GM12878 (cell line): ENCODE results near the gene STKLD1. TPM values are rescaled to one million over a fixed set of nuclear protein-coding genes. Genes with fewer than 3 reads are reported as not detected.

ENCODE experiments used
- ATAC-seq: fragments of 200-7000 bp; cut with Tn5 transposase; 3 replicates; pipeline ENCODE4 v1.9.1; 2020; ENCODE audit warnings: mild to moderate bottlenecking, moderate library complexity
- BruUV-seq: library from RNA; stranded (reverse); fragments of 400-500 nt; replicated peaks from 2 replicates; lab custom pipeline; 2021; lab: Mats Ljungman, UMichigan
- CTCF ChIA-PET: fragments of 300-600 bp; sonication (Branson Sonifier 250); formaldehyde crosslinking; extraction: SDS; loops from one replicate; lab custom pipeline; 2021; ENCODE audit warnings: inconsistent platforms; lab: Yijun Ruan, JAX
- POLR2A ChIA-PET: fragments of 350-600 bp; formaldehyde crosslinking; extraction: SDS; loops from one replicate; lab custom pipeline; 2021; ENCODE audit warnings: inconsistent platforms; lab: Charles Lee
- RAD21 ChIA-PET: fragments of 300-600 bp; sonication (Branson Sonifier 250); formaldehyde crosslinking; loops from one replicate; lab custom pipeline; 2023; ENCODE audit warnings: antibody characterized with exemption; ENCODE audit not compliant: unreplicated experiment; lab: Charles Lee
- SMC1A ChIA-PET: fragments of 300-600 bp; sonication (Branson Sonifier 250); formaldehyde crosslinking; loops from one replicate; lab custom pipeline; 2023; ENCODE audit not compliant: unreplicated experiment, uncharacterized antibody; lab: Charles Lee
- DNase-seq: peaks from one replicate; pipeline ENCODE4 v3.0.0-alpha.2; 2011; ENCODE audit warnings: low read depth, low spot score
- FAIRE-seq: peaks from 3 replicates; lab custom pipeline; 2011; peaks lifted over from hg19 to GRCh38; lab: Jason Lieb, UNC
- H2AFZ ChIP-seq: 2 replicates; pipeline ENCODE4 v1.6.0; 2011; ENCODE audit warnings: low read depth, low read length, control low read depth; ENCODE audit not compliant: control insufficient read depth
- H3K27ac ChIP-seq: 2 replicates; pipeline ENCODE4 v1.5.1; 2011; ENCODE audit warnings: control low read depth; ENCODE audit not compliant: control insufficient read depth, insufficient read depth
- H3K27me3 ChIP-seq, 2 experiments: replicated peaks in 1 of 2; 2 replicates each; pipeline versions ENCODE4 v1.6.0 to v1.6.1; 2011; ENCODE audit warnings: low read length in 1 of 2; ENCODE audit not compliant: control insufficient read depth in 2 of 2, insufficient read depth in 2 of 2
- H3K36me3 ChIP-seq, 2 experiments: 2 replicates each; pipeline ENCODE4 v1.5.1; 2011; ENCODE audit warnings: low read length in 1 of 2; ENCODE audit not compliant: control insufficient read depth in 2 of 2, insufficient read depth in 2 of 2
- H3K4me1 ChIP-seq: 2 replicates; pipeline ENCODE4 v1.6.1; 2011; ENCODE audit warnings: mild to moderate bottlenecking, low read length, moderate library complexity, mixed read lengths; ENCODE audit not compliant: control insufficient read depth, insufficient read depth
- H3K4me2 ChIP-seq: 2 replicates; pipeline ENCODE4 v1.6.0; 2011; ENCODE audit warnings: control low read depth; ENCODE audit not compliant: control insufficient read depth, insufficient read depth
- H3K4me3 ChIP-seq: fragments of 200-600 bp; sonication (generic); 2 replicates; pipeline ENCODE4 v1.5.1; 2016
- H3K79me2 ChIP-seq: 2 replicates; pipeline ENCODE4 v1.6.0; 2011; ENCODE audit warnings: low read length; ENCODE audit not compliant: control insufficient read depth, insufficient read depth
- H3K9ac ChIP-seq: 2 replicates; pipeline ENCODE4 v1.8.0; 2011; ENCODE audit warnings: low read length, control low read depth, mixed read lengths; ENCODE audit not compliant: control insufficient read depth, insufficient read depth
- H3K9me3 ChIP-seq: replicated peaks from 3 replicates; pipeline ENCODE4 v1.5.1; 2011; ENCODE audit warnings: mild to moderate bottlenecking, low read length; ENCODE audit not compliant: control insufficient read depth, insufficient read depth
- H4K20me1 ChIP-seq: 2 replicates; pipeline ENCODE4 v1.6.0; 2011; ENCODE audit not compliant: control insufficient read depth, insufficient read depth
- ATF7 ChIP-seq: fragments of 450-650 bp; IDR thresholded peaks from 2 replicates; pipeline ENCODE4 v1.6.1; 2016; ENCODE audit warnings: low read depth, mild to moderate bottlenecking
- CREM ChIP-seq: IDR thresholded peaks from 2 replicates; pipeline ENCODE4 v1.6.1; 2014; ENCODE audit warnings: antibody characterized with exemption, low read depth
- FOS ChIP-seq: IDR thresholded peaks from 3 replicates; pipeline ENCODE4 v1.6.1; 2011; ENCODE audit warnings: borderline replicate concordance; ENCODE audit not compliant: insufficient read length; ENCODE audit errors: extremely low read depth
- NKRF ChIP-seq: fragments of 450-650 bp; conservative IDR thresholded peaks from 2 replicates; pipeline ENCODE4 v1.6.1; 2017; ENCODE audit warnings: mild to moderate bottlenecking, moderate library complexity
- TAF1 ChIP-seq: IDR thresholded peaks from 2 replicates; pipeline ENCODE4 v1.6.1; 2011; ENCODE audit warnings: mild to moderate bottlenecking, low read depth, low read length, borderline replicate concordance
- USF2 ChIP-seq: IDR thresholded peaks from 2 replicates; pipeline ENCODE4 v1.6.1; 2011; ENCODE audit warnings: low read depth, low read length, improper control_type of control experiment, borderline replicate concordance
- WGBS: methylation state at CpG from one replicate; pipeline ENCODE4 v1.1.6; 2016; ENCODE audit warnings: low lambda C conversion rate; ENCODE audit not compliant: insufficient replicate concordance, insufficient coverage; ENCODE audit errors: missing lambda C conversion rate; 5-methylcytosine and 5-hydroxymethylcytosine counted together
- in situ Hi-C: fragments of 300-500 bp; cut with MboI; formaldehyde crosslinking; loops from 9 replicates; pipeline ENCODE4 v1.14.3; 2018; ENCODE audit warnings: mixed read lengths
- intact Hi-C: fragments of 100-400 bp; cut with micrococcal nuclease; formaldehyde crosslinking; loops from one replicate; pipeline ENCODE4 v1.14.2; 2022; ENCODE audit not compliant: unreplicated experiment
- polyA plus RNA-seq, 11 experiments: library from polyadenylated mRNA; depleted of rRNA in 4 of 11; unstranded in 6 of 11; stranded (reverse) in 5 of 11; fragments of >200 nt; fragmentation: Nextera tagmentation in 4 of 11; fragmentation: Illumina TruSeq in 1 of 11; extraction: Ambion mirVana in 4 of 11; extraction: Trizol in 1 of 11; gene quantifications; 1 replicate in 1 of 11; 2 replicates in 10 of 11; pipeline versions ENCODE4 v1.2.1 to v1.2.3, GENCODE V29; 2011 to 2016; ENCODE audit warnings: inconsistent platforms in 2 of 11, missing spikeins in 2 of 11, low read depth in 1 of 11
- total RNA-seq, 4 experiments: library from RNA; depleted of rRNA in 3 of 4; stranded (reverse); fragments of >200 nt in 3 of 4; fragmentation: Illumina TruSeq in 1 of 4; extraction: Trizol in 1 of 4; gene quantifications; 2 replicates each; pipeline versions ENCODE4 v1.2.1 to v1.2.3, GENCODE V29; 2013 to 2021
- TF ChIP-seq, protein P1 (sequence below): fragments of 450-650 bp; IDR thresholded peaks from 2 replicates; pipeline ENCODE4 v1.6.1; 2016; ENCODE audit warnings: mild to moderate bottlenecking, moderate library complexity, borderline replicate concordance
- TF ChIP-seq, protein P2 (sequence below): fragments of 450-650 bp; IDR thresholded peaks from 2 replicates; pipeline ENCODE4 v1.6.1; 2017; ENCODE audit warnings: mild to moderate bottlenecking, moderate library complexity

STKLD1 gene
- total and polyA plus RNA-seq, 10 of the 15 experiments (the other 5 are each of a cell fraction or from before 2014, with no cell fraction given) = 0.07 to 0.40 (median 0.29) TPM; not detected in 4

- TF ChIP-seq, protein P1, sequence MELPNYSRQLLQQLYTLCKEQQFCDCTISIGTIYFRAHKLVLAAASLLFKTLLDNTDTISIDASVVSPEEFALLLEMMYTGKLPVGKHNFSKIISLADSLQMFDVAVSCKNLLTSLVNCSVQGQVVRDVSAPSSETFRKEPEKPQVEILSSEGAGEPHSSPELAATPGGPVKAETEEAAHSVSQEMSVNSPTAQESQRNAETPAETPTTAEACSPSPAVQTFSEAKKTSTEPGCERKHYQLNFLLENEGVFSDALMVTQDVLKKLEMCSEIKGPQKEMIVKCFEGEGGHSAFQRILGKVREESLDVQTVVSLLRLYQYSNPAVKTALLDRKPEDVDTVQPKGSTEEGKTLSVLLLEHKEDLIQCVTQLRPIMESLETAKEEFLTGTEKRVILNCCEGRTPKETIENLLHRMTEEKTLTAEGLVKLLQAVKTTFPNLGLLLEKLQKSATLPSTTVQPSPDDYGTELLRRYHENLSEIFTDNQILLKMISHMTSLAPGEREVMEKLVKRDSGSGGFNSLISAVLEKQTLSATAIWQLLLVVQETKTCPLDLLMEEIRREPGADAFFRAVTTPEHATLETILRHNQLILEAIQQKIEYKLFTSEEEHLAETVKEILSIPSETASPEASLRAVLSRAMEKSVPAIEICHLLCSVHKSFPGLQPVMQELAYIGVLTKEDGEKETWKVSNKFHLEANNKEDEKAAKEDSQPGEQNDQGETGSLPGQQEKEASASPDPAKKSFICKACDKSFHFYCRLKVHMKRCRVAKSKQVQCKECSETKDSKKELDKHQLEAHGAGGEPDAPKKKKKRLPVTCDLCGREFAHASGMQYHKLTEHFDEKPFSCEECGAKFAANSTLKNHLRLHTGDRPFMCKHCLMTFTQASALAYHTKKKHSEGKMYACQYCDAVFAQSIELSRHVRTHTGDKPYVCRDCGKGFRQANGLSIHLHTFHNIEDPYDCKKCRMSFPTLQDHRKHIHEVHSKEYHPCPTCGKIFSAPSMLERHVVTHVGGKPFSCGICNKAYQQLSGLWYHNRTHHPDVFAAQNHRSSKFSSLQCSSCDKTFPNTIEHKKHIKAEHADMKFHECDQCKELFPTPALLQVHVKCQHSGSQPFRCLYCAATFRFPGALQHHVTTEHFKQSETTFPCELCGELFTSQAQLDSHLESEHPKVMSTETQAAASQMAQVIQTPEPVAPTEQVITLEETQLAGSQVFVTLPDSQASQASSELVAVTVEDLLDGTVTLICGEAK = no peak
- no peak for TF ChIP-seq NKRF
- TF ChIP-seq ATF7 = no peak
- TF ChIP-seq, all 136 proteins: peak for 0
These were observed 49.8 kb downstream of the STKLD1 start (continued) for GRCh38 chr9:133426011-133426410.

DNA sequence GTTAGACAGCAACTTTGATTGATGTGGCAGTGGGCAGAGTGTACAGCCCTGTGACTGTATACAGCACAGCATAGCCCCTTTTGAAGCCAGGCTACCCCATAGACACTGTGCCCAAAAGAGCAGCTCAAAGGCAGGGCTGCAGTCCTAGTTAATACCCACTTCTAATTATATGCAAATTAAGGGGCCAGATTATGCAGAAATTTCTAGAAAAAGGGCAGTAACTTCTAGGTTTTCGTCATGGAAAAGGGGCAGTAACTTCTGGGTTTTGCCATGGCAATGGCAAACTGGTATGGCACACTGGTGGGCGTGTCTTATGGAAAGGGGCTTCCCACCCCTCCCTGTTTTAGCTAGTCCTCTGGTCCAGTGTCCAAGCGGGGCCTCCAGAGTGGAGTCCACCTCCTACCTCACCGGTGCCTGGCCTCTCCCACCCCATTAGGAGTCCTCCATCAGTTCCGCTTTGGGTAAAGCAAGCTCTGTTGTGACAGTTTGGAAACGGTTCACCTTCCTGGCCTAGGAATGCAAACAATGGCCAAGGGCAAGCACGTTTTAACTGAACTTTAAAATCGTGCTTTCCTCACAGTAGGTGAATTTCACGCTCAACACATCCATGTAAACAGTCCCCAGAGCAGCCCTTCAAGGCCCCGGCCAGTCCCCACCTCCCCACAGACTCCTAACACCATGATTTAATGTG, 51.6 kb downstream of the STKLD1 start:
- H3K9ac ChIP-seq = no peak overlapping the region
- no peaks in the 10 kb centered on the region for H3K79me2 ChIP-seq
- BruUV-seq = no TSS peak
- intact Hi-C loops (no loop called here), in situ Hi-C loops (no loop called here)
- ChIA-PET POLR2A (no interaction called here), RAD21 (interaction anchor here (0.8 kb wide), 1 partner anchor 71 kb away, joined by 3 read pairs; no protein-coding TSS in a partner anchor), CTCF (interaction anchor here (0.9 kb wide), 1 partner anchor 9 kb away, joined by 3 read pairs; no protein-coding TSS in a partner anchor), SMC1A (no interaction called here)
- no peak overlapping the region for H3K27ac ChIP-seq
- no peak overlapping the region for H3K4me2 ChIP-seq
- no peak overlapping the region for H2AFZ ChIP-seq
- WGBS = 46% methylated on average over 10 of the region's 10 CpGs
- DNase-seq (no peak), ATAC-seq (no peak; the same call in 2 of the 3 replicates), FAIRE-seq (no peak)
- no peaks in the 10 kb centered on the region for H4K20me1 ChIP-seq
- no peaks in the 10 kb centered on the region; a peak in 1 of 4 replicates for H3K27me3 ChIP-seq
- H3K36me3 ChIP-seq = no peaks in the 10 kb centered on the region
- H3K9me3 ChIP-seq = no peaks in the 10 kb centered on the region; the same call in 2 of the 3 replicates
- H3K4me3 ChIP-seq = no peak overlapping the region
- no peaks in the 10 kb centered on the region for H3K4me1 ChIP-seq
- TF ChIP-seq FOS (no peak), CREM (no peak), TAF1 (no peak), USF2 (no peak)
- TF ChIP-seq, protein P2, sequence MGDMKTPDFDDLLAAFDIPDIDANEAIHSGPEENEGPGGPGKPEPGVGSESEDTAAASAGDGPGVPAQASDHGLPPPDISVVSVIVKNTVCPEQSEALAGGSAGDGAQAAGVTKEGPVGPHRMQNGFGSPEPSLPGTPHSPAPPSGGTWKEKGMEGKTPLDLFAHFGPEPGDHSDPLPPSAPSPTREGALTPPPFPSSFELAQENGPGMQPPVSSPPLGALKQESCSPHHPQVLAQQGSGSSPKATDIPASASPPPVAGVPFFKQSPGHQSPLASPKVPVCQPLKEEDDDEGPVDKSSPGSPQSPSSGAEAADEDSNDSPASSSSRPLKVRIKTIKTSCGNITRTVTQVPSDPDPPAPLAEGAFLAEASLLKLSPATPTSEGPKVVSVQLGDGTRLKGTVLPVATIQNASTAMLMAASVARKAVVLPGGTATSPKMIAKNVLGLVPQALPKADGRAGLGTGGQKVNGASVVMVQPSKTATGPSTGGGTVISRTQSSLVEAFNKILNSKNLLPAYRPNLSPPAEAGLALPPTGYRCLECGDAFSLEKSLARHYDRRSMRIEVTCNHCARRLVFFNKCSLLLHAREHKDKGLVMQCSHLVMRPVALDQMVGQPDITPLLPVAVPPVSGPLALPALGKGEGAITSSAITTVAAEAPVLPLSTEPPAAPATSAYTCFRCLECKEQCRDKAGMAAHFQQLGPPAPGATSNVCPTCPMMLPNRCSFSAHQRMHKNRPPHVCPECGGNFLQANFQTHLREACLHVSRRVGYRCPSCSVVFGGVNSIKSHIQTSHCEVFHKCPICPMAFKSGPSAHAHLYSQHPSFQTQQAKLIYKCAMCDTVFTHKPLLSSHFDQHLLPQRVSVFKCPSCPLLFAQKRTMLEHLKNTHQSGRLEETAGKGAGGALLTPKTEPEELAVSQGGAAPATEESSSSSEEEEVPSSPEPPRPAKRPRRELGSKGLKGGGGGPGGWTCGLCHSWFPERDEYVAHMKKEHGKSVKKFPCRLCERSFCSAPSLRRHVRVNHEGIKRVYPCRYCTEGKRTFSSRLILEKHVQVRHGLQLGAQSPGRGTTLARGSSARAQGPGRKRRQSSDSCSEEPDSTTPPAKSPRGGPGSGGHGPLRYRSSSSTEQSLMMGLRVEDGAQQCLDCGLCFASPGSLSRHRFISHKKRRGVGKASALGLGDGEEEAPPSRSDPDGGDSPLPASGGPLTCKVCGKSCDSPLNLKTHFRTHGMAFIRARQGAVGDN = no peak
